NCI-H345 (cell line): ENCODE measurements around the gene ZEB1.
"Not testable (repeated sequence)": the region's sequence is repeated elsewhere in the genome, so short reads cannot be mapped to it uniquely, and the experiment has no call there.

ENCODE experiments used
- DNase-seq: peaks from one replicate; lab custom pipeline; 2025; lab: John Stamatoyannopoulos, UW

ZEB1 gene

GRCh38 chr10:31319602-31320549 is 860 bp downstream of the ZEB1 start:
- peak; percentile 43 for DNase-seq

- peak; percentile 55 for DNase-seq
These were observed 1.7 kb downstream of the ZEB1 start for GRCh38 chr10:31320550-31321211.

GRCh38 chr10:31321396-31321941 is 2.5 kb downstream of the ZEB1 start:
- peak; percentile 22 for DNase-seq

GRCh38 chr10:31322647-31323046 is 3.6 kb downstream of the ZEB1 start:
- peak; percentile 12 for DNase-seq

GRCh38 chr10:31340343-31340742 is 21.3 kb downstream of the ZEB1 start:
- DNase-seq: peak; percentile 71

GRCh38 chr10:31341552-31341951 is 22.5 kb downstream of the ZEB1 start:
- DNase-seq: no peak

- DNase-seq: no peak
These were observed 24.0 kb downstream of the ZEB1 start for GRCh38 chr10:31343009-31343408.

GRCh38 chr10:31343551-31343950 is 24.5 kb downstream of the ZEB1 start:
- no peak for DNase-seq

GRCh38 chr10:31345886-31346285 is 26.9 kb downstream of the ZEB1 start:
- DNase-seq: no peak

GRCh38 chr10:31346953-31347352 is 27.9 kb downstream of the ZEB1 start:
- no peak for DNase-seq

- DNase-seq: no peak
These were observed 28.7 kb downstream of the ZEB1 start for GRCh38 chr10:31347705-31348104.

GRCh38 chr10:31350891-31351290 is 31.9 kb downstream of the ZEB1 start:
- no peak for DNase-seq

- DNase-seq: no peak
These were observed 33.6 kb downstream of the ZEB1 start for GRCh38 chr10:31352436-31353226.

GRCh38 chr10:31353574-31353973 is 34.6 kb downstream of the ZEB1 start:
- DNase-seq: no peak

GRCh38 chr10:31358688-31359330 is 39.8 kb downstream of the ZEB1 start:
- DNase-seq: no peak

GRCh38 chr10:31359979-31360378 is 41.0 kb downstream of the ZEB1 start:
- peak; percentile 65 for DNase-seq

GRCh38 chr10:31361475-31361874 is 42.5 kb downstream of the ZEB1 start:
- DNase-seq: not testable (repeated sequence)

- DNase-seq: no peak
These were observed 43.1 kb downstream of the ZEB1 start for GRCh38 chr10:31362023-31362641.

GRCh38 chr10:31363696-31364095 is 44.7 kb downstream of the ZEB1 start:
- not testable (repeated sequence) for DNase-seq

- DNase-seq: not testable (repeated sequence)
These were observed 45.2 kb downstream of the ZEB1 start for GRCh38 chr10:31364238-31364637.

- no peak for DNase-seq
These were observed 47.7 kb downstream of the ZEB1 start for GRCh38 chr10:31366703-31367102.
